Activated CD4-positive, alpha-beta T cell treated with anti-CD3 and anti-CD28 coated beads, Interleukin-2, Interleukin-6, amounts not matched to agents 100 ng/mL and 50 ng/mL, durations not matched to agents 16 hours and 8 hours (primary cell): Measurements from ENCODE around the gene RPH3AL.

Experiments used
- DNase-seq: peaks from one replicate; pipeline ENCODE4 v3.0.0-alpha.2; 2020

The RPH3AL gene

GRCh38 chr17:193841-194806 lies 158.5 kb downstream of the RPH3AL start:
- DNase-seq, result no peak

- no peak for DNase-seq
These were observed 159.2 kb downstream of the RPH3AL start for GRCh38 chr17:193426-193810.

- no peak for DNase-seq
These were observed 159.8 kb downstream of the RPH3AL start for GRCh38 chr17:192666-193425.

- DNase-seq, result no peak
These were observed 163.2 kb downstream of the RPH3AL start for GRCh38 chr17:189444-189843.

GRCh38 chr17:187130-187529 lies 165.5 kb downstream of the RPH3AL start:
- no peak for DNase-seq

GRCh38 chr17:185445-186138 lies 167.0 kb downstream of the RPH3AL start:
- DNase-seq, result peak; percentile 49

GRCh38 chr17:183021-183420 lies 169.6 kb downstream of the RPH3AL start:
- DNase-seq, result no peak

DNA sequence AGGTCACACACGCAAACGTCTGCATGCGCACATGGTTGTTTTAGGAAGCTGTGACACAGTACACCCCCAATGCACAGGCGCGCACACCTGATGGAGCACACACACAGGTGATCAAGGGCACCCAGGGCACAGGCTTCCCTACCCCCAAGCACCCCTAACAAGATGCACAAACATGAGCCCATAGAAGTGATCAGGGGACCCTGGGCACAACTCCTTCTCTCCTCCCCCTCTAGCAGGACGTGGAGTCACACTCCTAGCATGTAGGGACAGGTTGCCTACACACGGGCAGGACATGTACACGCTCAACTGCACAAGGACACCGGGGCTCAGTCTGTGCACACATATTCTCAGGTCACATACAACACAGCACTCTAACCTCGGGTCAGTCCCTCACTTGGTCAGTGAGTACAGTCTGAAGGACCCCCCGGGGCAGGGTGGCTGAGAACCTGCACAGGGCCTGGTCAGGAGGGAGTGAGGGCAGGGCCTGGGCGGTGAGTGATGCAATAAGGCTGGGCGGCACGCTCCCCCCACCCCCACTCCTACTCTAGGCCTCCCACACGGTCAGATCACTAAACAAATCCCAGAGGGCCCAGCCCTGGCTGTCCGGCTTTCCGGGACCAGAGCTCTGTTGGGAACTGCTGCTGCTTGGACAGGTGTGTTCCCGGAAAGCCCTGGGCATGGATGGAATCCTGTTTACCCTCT lies 170.4 kb downstream of the RPH3AL start:
- no peak for DNase-seq

DNA sequence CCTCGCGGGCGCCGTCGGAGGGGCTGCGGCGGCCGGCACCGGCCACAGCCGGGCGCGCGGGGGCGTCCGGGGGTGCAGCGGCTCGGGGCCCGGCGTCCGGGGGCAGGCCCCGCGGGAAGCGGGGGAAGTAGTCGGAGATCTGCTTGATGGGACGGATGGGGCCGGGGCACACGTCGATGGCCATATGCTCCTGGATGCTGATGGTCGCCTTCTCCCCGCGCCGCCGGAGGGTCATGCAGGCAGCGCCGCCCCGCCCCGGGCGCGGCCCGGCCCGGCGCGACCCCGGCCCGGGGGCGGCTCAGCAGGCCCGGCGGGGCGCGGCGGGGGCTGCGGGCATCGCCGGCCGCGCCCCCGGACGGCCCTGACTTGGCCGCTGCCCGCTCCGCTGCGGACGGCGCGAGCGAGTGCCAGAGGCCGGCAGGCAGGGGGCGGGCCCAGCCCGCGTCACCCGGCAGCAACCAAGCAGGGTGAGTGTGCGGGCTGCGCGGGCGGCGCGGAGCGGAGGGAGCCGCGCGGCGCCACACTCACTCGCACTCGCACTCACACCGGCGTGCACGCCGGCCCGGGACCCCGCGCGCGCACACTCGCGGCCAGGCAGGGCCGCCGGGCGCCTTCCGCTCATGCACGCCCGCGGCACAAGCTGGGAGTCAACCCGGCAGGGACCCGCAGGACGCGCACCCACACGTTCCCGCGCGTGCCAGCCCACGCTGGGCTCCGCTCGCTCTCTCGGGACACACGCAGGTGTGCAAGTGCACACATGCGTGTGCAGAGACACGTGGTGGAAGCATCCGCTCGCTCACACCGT lies 171.2 kb downstream of the RPH3AL start, which contains the start of gene DOC2B:
DOC2B (minus strand) TSS at position 406 of the 805 bp plus-strand sequence; CDS start at position 235, 171 bp downstream.
- no peak for DNase-seq

DNA sequence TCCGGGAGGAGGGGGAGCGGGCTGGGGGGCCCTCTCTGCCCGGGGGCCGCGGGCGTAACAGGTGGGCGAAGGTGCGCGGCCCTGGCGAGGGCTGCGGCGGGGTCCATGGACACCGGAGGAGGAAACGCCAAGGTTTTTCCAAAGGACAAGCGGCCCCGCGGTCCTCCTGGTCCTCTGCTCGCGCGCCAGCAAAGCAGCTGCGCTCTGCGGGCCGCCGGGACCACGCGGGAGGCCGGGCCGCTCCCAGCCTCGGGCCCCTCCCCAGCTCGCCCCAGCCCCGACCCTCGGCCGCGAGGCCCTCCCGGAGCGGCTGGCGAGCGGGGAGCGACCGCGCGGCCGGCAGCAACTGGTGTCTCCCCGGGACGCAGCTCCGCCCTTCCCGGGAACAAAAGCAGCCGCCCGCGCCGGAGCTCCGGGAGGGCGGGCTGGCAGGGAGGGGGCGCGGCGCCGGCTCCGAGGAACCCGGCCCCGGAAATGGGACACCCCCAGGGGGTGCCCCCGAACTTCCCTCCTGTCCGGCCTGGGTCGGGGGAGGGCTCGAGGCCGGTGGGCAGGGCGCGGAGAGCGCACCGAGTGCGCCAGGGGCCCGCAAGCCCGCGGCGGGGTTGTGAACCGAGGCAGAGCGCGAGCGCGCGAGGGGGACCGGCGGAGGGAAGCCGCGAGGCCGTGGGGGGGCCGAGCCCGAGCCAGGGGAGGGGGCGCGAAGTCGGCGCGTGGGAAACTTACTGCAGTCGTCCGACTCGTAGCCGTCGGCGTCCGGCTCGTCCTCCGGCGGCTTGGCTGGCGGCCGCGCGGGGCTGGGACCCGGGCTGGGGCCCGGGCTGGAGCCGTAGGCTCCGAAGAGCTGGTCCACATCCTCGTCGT lies 172.0 kb downstream of the RPH3AL start:
- DNase-seq, result no peak

- DNase-seq, result no peak
These were observed 172.7 kb downstream of the RPH3AL start for GRCh38 chr17:179781-180380.

DNA sequence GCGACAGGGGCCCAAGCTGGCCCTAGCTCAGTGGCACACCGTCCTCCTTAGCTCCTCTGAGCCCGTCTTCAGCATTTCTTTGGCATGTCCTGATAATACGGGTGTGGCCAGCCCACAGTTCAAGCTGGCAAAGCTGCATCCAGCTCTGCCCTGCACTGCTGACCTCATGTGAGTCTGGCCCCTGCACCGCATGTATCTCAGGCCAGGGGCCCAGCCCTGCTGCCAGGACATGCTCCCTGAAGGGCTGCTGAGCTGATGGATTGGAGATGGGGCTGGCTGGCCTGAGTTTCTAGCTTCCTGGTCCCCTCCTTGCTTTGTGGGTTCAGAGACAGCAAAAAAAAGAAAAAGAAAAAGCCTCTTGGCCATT lies 173.6 kb downstream of the RPH3AL start:
- DNase-seq, result no peak

GRCh38 chr17:178292-179065 lies 174.1 kb downstream of the RPH3AL start:
- DNase-seq, result no peak

DNA sequence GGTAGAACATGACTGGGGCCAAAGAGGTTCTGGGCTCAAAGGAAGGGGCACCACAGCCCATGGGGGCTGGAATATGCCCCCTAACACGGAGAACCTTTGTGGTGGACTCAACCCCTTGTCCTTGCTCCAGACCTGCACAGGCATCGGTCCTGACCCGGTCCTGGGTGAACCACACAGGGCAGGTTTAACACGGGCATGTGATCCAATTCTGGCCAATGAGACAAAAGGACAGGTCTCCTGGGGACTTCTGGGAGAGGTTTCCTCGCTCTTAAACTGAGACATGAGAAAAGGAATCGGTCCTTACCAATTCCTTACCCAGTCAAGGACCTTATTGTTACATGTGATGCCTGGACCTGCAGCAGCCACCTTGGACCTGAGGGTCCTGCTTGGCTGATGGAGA lies 174.8 kb downstream of the RPH3AL start:
- no peak for DNase-seq

DNA sequence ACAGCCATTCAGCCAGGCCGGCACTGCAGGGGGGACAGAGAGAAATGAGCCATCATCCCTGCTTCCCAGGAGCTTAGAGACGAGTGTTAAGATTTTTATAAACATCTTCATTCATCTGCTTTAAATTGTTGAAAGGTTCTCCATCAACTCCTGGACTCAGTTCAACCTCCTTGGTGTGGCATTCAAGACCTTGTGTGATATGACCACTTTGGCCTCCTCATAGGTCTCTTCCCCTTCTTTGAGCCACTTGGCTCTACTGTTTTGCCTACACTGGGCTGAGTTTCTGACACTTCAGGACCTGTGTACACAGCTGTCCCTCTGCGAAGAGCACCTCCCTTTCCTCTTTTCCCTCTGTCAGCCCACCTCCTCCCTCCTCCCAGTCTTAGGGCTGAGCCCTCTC lies 175.5 kb downstream of the RPH3AL start:
- DNase-seq, result no peak

GRCh38 chr17:173166-173911 lies 179.3 kb downstream of the RPH3AL start:
- DNase-seq, result no peak

DNA sequence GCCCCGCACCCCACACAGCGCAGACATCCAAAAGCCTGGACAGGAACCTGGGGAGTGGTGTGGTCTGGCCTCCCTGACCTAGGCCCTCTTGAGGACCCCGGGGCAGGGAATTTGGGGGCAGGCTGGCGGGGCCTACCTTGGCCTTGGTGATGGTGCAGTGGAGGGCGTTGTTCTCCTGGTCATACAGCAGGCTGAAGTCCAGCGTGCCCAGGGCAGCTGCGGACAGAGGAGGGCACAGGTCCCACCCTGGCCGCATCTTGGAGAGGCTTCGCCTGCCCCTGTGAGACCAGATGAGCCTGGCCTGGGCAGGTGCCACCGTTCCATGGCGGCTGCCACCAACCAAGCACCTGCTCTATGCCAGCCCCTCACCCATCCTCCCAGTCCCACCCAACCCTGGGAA lies 180.2 kb downstream of the RPH3AL start:
- DNase-seq, result no peak

- DNase-seq, result no peak
These were observed 180.7 kb downstream of the RPH3AL start for GRCh38 chr17:171871-172270.
